ENCODE data around the gene AJAP1.

AJAP1 gene

DNA sequence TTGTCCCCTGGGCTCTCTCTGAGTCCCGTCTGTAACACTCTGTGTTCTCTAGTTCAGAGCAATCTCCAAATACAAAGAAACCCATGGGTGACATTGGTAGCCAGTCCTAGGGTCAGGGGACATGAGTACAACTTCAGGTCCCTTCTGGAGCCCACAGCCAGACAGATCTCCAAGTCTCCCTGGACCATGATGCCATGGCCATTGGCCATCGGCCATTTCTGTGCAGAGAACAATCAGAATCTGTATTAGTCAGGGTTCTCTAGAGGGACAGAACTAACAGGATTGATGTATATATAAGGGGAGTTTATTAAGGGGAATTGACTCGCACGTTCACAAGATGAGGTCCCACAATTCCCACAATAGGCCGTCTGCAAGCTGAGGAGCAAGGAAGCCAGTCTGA is 106.9 kb downstream of the AJAP1 start:
- no peak for TF ChIP-seq ZFX (IDR thresholded peaks at IDR 0.05; ENCODE audit: borderline replicate concordance)
- TF ChIP-seq, protein P1, sequence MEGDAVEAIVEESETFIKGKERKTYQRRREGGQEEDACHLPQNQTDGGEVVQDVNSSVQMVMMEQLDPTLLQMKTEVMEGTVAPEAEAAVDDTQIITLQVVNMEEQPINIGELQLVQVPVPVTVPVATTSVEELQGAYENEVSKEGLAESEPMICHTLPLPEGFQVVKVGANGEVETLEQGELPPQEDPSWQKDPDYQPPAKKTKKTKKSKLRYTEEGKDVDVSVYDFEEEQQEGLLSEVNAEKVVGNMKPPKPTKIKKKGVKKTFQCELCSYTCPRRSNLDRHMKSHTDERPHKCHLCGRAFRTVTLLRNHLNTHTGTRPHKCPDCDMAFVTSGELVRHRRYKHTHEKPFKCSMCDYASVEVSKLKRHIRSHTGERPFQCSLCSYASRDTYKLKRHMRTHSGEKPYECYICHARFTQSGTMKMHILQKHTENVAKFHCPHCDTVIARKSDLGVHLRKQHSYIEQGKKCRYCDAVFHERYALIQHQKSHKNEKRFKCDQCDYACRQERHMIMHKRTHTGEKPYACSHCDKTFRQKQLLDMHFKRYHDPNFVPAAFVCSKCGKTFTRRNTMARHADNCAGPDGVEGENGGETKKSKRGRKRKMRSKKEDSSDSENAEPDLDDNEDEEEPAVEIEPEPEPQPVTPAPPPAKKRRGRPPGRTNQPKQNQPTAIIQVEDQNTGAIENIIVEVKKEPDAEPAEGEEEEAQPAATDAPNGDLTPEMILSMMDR (IDR thresholded peaks at IDR 0.05), result no peak
- no peak overlapping the region for H3K27ac ChIP-seq

DNA sequence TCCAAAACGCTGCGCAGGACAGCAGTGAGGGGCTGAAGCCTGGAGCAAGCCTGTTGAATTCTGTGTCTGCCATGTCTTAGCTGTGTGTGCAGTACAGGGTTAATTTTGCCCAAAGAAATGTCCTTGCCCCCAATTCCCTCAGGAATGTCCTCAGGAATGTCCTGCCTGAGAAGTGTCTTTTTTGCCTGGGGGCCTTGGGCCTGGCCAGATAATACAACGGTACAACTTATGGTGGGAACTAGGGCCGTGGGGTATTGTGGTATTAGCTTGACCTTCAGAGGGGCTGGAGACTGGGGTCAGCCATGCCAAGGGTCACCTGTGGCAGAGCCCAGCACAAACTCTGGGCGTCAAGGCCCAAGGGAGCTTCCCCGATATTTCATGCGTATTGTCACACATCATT is 107.7 kb downstream of the AJAP1 start:
- TF ChIP-seq, protein P1 (IDR thresholded peaks at IDR 0.05), result no peak
- no peak for TF ChIP-seq ZFX (IDR thresholded peaks at IDR 0.05; ENCODE audit: borderline replicate concordance)
- no peak overlapping the region for H3K27ac ChIP-seq

DNA sequence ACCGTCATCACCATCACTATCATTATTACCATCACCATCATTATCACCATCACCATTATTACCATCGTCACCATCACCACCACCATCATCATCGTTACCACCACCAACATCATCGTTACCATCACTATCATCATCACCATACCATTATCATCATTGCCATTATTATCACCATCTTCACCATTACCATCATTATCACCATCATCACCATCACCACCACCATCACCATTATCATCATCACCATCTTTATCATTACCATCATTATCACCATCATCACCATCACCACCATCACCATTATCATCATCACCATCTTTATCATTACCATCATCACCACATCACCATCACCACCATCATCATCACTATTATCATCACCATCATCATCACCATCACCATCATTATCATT is 112.9 kb downstream of the AJAP1 start:
- TF ChIP-seq, protein P1 (IDR thresholded peaks at IDR 0.05), result no peak
- no peak for TF ChIP-seq ZFX (IDR thresholded peaks at IDR 0.05; ENCODE audit: borderline replicate concordance)
- H3K27ac ChIP-seq, result no peak overlapping the region

DNA sequence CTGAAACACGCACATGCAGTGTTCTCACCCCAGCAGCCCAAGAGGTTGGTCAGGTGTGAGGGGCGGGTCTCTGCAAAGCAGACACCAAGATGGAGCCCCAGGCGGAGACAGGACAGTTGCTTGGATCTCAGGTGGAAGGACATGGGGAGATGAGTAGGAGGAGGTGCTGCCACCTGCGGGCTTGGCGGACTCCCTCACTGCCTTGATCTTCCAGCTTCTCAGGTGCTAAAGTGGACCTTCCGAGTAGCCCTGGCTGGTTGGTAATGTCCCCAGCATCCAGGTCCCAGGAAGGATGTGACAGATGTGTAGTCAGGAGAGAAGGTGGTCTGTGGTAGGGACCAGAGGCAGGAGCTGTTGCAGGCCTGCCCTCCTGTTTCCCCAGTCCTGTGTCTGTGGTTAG is 114.1 kb downstream of the AJAP1 start:
- H3K27ac ChIP-seq, result no peak overlapping the region

DNA sequence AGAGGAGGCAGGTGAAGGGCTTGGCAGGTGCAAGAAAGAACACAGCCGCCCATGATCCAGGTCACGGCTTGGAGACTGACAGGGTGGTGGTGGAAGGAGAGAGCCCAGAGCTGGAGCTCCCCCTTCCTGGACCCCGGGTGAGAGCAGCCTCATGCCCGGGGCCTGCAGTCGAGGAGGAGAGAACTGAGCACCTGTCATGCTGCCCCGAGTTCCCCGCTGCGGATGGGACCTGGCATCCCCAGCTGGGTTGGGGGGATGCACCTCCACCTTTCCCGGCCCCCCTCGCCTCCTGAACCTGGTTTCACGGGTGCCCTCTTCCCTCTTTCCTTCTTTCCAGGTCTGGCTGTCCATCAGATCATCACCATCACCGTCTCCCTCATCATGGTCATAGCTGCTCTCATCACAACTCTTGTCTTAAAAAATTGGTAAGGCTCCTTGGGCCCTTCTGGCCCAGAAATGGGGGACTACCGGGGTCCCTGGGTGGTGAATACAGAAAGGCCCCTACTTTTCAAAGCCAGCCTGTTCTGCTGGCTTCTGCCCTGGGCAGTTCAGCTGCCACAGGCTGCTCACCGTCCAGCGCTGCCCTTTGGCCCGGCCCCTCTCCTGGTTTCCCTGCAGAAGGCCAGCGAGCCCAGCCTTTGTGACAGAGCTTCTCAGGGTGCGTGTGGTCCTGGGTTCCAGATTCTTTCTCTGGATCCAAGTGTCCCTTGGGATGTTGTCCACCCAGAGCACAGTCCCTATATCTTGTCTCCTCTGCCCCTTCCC is 115.3 kb downstream of the AJAP1 start:
- no peak overlapping the region for H3K27ac ChIP-seq
- TF ChIP-seq, protein P1 (IDR thresholded peaks at IDR 0.05), result no peak
- TF ChIP-seq ZFX (IDR thresholded peaks at IDR 0.05; ENCODE audit: borderline replicate concordance), result no peak

More for the DNA sequence above, 114.1 kb downstream of the AJAP1 start:
- no peak for TF ChIP-seq ZFX (IDR thresholded peaks at IDR 0.05; ENCODE audit: borderline replicate concordance)
- TF ChIP-seq, protein P1 (IDR thresholded peaks at IDR 0.05), result peak; percentile 17

DNA sequence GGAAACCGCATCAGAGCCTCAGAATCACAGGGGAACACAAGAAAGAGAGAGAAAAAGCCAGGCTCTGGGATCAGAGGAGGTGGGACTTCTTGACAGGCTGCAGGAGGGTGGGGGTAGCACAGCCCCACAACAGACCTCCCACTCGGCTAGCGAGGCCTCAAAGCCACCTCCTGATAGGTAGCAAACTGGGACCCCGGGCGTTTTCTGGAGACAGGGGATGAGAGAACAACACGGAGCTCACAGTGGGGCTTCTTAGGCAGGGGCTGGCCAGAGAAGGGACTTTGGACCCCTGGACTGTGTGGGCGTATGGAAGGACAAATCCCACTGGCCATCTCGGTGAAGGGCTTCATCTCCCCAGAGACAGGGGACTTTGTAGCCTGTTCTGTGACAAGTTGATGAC is 116.3 kb downstream of the AJAP1 start:
- no peak overlapping the region for H3K27ac ChIP-seq
- TF ChIP-seq, protein P1 (IDR thresholded peaks at IDR 0.05), result no peak
- TF ChIP-seq ZFX (IDR thresholded peaks at IDR 0.05; ENCODE audit: borderline replicate concordance), result no peak

DNA sequence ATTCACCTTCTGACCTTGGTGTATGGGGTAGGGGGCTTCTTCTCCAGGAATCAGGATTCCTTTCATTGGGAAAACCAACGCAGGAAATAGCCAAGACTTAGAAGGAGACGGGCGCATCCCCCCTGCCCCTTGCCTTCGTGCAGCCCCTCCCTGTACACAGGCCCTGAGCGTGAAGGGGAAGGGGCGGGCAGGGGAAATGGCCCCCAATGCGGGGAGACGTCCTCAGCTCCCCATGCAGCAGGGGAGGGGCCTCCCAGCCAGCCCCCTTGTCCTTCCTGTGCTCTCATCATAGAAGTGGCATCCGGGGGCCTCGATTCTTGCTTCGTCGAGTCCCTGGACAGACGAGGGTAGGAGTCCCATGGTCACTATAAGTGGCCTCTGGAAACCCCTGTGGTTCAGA is 116.9 kb downstream of the AJAP1 start:
- no peak overlapping the region for H3K27ac ChIP-seq
- TF ChIP-seq, protein P1 (IDR thresholded peaks at IDR 0.05), result no peak
